SHP77 treated with DMSO at 0.1 percent for 48 hours (cell line): Measurements from ENCODE around the gene RBM38.
A peak's percentile ranks its signal among the peaks of the same experiment; 100 is the strongest.
"Not testable (repeated sequence)": the region's sequence is repeated elsewhere in the genome, so short reads cannot be mapped to it uniquely, and the experiment has no call there.

Experiments used
- DNase-seq: peaks from one replicate; lab custom pipeline; 2025; lab: John Stamatoyannopoulos, UW

RBM38 gene

DNA sequence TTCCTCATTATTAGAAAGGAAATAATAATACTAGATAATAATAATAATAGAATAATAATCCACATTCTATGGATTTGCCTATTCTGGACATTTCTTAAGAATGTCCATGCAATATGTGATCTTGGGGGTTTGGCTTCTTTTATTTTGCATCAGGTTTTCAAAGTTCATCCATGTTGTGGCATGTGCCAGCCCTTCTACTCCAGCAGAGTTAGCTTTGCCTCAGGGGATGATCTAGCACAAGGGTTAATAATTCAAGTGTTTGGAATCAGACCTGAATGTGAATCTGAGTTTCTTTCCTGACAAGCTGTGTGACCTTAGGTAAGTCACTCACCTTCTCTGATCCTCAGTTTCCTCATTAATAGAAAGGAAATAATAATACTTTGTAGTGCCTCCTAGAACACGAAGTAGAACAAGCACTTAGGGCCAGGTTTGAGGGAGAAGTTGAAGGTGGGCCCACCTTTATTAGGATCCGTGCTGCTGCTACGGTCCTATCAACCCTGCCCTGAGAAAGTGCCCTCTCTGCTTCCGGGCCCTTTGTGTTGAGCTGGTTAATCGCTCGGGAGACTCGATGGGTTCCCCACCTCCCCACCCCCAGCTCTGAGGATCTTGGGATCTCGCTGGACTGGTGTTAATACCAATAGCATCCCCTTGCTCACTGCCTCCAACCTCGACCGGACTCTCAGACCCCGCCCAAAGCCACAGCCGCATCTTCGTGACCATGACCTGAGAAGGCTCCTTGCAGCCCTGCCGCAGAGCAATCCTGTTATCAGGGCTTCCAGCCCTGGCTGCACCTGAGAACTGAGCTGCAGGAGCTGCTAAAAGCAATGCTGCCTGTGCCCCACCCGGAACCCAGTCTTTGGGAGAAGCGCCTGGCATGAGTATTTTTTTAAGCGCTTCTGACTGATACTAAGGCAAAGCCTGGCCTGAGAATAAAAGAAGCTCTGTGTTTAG is 26.9 kb downstream of the RBM38 start:
- DNase-seq: no peak

DNA sequence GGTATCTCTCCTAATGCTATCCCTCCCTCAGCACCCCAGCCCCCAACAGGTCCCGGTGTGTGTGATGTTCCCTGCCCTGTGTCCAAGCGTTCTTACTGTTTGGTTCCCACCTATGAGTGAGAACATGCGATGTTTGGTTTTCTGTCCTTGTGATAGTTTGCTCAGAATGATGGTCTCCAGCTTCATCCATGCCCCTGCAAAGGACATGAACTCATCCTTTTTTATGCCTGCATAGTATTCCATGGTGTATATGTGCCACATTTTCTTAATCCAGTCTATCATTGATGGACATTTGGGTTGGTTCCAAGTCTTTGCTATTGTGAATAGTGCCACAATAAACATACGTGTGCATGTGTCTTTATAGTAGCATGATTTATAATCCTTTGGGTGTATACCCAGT is 28.3 kb downstream of the RBM38 start:
- DNase-seq: not testable (repeated sequence)

DNA sequence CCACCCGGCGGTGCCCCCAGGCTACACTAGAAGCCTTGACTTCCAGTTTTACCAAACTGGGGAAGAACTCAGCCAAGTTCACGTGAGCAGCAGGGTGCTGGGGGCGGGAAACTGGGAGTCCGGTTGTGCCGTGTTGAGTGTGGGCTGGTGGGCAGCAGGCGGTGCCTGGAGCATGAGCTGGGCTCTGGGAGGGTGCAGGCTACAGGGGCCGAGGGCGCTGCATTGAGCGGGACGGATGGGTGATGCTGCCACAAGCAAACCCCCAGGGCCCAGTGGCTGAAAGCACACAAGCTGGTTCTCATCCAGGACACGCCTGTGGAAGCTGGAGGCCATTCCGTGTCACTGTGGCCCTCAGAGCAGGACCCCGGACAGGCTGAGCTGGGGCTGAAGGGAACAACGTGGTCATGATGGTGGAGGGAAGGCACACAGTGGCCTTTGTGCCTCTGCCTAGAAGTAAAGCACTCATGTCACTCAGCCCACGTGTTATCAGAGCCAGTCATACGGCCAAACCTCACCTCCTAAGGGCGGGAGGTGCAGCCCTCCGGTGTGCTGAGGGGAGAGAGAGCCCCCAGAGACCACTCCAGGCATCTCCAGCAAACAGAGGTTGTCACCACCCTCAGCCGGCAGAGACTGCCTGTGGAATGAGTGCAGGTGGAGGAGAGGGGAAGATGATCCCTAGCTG is 29.5 kb downstream of the RBM38 start:
- no peak for DNase-seq

DNA sequence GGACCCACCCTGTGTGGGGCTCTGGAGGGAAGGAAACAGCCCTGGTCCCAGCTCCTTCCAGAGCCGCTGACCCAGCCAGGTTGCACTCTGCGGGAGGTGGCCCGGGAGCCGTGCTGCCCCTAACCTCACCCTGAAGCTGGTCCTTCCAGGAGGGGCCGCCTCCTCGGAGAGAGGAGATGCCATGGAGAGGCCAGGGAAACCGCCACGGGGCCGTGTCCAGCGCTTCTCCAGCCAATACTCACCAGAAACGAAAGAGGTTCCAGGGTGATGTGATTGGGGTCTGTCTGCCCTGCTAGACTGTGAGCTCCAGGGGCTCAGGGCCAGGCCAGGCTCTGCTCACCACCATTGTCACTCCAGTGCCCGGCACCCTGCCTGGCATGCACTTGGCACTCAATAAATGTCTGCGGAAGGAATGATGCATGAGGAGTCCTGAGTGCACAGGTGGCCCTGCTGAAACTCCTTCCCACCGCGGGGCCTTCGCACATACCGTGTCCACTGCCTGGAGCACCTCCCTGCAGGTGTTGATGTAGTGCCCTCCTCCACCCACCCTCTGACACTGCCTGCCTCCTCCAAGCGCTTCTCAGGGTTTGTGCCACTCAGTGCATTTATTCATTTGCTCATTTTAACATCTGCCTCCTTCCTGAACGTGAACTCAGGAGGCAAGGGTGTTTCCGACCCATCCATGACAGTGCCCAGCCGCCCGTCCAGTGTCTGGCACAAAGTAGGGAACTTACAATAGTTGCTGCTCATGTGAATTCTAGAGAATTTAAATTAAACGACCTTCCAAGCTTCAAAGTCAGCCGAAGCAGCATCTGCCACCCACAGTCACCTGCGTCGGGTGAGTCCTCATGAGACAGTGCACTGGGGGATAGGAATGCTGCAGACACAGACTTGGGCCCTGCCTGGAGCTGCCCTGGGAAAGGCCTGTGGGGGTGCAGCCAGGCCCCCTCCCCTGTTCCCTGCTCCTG is 30.3 kb downstream of the RBM38 start:
- no peak for DNase-seq

DNA sequence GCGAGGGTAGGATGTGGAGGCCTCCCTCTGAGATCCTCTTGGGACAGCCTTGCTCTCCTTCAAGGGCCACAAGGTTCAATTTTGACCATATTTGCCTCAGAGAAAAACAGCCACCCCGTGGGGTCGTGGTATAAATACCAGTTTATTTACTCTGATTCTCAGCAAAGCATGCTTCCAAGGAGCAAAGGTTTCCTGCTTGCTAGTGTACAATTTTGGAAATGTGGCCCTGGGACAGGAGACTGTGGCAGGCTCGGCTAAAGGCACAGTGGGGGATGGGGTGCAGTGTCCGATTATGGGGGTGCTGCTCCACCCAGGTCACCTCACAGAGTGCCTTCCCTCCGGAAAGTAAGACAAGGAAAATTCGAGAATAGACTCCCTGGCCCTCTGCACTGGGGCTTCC is 31.1 kb downstream of the RBM38 start:
- DNase-seq: no peak

DNA sequence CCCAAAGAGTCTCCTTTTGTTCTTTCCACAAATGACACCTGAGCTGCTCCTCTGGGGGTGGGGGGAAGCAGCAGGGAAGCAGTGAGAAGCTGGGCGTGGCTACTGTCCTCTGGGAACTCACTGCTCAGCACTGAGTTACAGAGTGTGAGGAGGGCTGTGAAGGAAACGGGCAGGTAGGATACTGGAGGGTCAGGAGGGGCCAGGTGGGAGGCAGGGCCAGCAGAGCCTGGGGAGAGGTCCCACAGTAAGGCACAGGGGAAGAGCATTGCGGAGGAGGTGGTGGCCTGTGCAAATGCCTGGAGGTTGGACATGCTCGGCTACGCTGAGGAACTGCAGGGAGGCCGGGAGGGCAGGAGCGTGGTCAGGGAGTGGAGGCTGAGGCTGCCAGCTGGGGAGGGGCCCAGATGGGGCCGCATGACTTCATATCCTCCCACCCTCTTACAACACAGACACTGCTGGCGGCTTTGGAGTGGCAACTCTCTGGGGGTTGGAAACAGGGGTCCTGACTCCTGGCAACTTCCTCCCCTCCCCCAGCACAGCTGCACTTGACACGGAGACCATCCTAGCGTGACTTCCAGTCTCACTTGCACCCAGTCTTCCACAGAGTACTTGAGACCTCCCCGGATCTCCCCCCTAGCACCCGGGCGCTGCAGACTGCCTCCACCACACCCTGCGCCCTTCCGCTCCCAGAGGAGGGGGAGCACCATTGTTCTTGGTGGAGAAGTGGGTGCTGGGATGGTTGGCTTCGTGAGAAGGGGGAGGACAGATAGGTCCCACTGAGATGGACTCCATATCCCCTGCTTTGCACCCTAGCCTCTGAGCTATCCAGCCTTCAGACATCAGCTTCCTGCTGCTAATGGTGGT is 34.2 kb downstream of the RBM38 start:
- DNase-seq: no peak

DNA sequence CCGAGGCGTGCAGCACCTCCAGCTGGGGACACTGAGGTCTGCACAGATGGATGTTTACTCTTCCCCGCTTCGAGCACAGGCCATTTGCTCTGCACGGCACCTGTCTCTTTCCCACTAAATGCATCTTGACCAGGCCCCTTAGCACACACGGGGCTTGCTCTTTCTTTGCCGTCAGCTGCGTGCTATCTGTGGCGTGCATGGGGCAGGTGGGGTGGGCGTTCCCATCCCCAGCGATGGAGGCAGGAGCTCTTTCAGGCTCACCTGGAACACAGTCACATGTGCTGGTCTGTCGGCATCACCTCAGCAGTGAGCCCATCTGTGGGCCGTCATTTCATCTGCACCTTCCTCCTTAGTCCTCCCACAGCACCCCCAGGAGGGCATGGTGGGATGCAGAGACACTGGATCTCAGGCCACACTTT is 35.1 kb downstream of the RBM38 start:
- peak; percentile 49 for DNase-seq

DNA sequence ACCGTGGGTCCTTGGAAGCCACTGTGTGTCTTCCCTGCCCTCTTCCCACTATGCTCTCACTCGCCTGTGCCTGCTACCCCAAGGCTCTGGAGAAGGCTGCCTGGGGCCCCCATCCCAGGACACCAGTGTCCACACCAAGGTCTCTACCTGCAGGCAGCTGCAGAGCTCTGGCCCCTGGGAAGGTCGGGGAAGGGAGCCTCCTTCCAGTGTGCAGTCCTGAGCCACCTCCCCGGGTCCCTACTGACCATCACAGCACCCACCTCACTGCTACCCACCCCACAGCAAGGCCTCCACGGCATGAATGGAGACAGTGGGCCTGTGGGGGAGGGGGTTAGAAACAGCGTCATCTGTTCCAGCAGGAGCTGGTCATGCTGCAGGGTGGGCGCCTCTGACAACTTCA is 35.6 kb downstream of the RBM38 start:
- DNase-seq: no peak

DNA sequence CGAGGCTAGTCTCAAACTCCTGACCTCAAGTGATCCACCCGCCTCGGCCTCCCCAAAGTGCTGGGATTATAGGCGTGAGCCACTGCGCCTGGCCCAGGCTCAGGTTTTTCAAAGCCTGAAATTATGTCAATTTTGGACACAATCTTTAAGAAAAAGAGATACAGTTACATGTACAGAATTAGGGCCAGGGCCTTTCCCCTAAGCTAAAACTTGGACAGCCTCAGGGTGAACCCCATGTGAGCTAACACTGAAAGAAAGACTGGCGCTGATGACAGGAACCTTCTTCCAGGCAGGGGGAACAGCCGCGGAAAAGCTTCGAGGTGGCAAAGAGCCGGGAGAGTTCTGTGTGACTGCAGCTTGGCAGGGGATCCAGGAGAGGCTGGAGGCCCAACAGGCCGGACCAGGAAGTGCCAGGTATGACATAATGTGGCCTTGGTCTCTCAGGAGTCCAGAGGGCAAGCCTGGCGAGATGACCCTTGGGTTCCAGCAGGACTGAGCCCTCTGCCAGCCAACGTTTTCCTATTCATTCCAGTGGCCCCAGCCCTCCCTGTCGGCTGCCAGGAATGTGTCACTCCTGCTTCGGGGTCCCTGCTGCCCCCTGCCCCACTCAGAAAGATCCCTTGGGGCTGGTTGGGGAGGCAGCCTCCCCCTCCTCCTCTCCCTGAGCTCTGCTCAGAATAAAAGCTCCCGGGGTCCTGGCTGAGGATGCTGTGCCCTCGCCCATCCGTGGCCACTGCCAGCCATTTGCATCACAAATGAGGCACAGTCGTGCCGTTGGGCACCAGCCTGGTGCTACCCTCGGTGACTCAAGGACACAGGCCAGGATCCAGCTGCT is 37.3 kb downstream of the RBM38 start:
- no peak for DNase-seq

DNA sequence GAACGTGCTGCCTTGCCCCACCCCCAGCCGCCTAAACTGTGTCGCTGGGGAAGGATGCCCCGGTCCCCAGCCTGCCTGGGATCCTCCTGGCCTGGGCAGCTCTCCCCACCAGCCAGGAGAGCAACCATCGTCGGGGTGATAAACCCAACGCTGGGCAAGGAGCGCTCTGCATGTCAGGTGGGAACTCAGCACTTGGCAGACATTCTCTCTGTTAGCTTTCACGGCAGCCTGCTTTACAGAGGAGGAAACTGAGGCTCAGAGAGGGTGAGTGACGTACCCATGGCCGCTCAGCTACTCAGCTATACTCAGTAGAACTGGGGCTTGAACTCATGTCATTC is 37.9 kb downstream of the RBM38 start:
- no peak for DNase-seq

DNA sequence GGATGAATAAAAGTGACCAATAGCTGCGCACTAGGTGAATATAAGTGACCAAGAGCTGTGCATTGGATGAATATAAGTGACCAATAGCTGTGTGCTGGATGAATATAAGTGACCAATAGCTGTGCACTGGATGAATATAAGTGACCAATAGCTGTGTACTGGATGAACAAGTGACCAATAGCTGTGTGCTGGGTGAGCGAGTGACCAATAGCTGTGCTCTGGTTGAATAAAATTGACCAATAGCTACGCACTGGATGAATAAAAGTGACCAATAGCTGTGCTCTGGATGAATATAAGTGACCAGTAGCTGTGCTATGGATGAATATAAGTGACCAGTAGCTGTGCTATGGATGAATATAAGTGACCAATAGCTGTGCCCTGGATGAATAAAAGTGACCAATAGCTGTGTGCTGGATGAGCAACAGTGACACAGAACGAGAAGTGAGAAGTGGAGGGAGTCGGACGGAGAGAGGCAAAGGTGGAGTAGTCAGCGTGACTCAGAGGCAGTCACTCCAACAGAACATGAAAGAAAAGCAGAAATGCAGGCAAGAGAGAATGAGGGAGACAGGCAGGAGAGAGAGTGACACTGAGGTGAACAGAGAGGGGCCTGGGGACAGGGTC is 38.5 kb downstream of the RBM38 start:
- DNase-seq: no peak

DNA sequence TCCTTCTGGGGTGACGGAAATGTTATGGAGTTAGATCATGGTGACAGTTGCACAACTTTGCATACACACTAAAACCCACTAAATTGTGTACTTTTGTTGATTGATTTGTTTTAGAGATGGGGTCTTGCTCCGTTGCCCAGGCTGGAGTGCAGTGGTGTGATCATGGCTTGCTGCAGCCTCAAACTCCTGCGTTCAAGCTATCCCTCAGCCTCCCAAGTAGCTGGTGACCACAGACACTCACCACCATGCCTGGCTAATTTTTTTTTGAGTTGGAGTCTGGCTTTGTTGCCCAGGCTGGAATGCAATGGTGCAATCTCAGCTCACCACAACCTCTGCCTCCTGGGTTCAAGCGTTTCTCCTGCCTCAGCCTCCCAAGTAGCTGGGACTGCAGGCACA is 39.0 kb downstream of the RBM38 start:
- DNase-seq: not testable (repeated sequence)

DNA sequence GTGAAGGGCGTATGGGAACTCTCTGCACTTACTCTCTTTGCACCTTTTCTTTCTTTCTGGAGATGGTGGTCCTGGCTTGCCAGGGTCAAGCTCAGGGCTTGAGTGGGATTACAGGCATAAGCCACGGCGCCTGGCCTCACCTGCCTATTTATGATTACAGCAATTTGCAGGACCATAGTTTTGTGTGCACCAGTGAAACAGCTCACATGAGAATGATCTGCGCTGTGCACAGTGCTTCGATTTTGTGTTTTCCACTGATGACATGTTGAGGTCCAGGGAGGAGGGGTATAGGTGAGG is 40.3 kb downstream of the RBM38 start:
- no peak for DNase-seq

DNA sequence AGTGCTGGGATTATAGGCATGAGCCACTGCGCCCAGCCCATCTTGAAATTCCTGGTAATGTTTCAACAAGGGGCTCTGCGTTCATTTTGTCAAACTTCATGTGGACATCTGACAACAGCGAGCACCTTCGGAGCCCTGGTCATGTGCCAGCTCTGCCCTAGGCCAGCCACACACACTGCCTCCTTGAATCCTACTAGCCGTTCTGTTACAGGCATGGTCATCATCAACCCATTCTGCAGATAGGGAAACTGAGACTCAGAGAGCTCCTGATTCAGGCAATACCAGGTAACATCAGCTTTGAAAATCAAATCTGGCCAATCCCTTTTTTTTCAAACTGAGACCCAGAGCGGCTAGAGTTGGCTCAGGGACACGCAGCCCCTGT is 41.3 kb downstream of the RBM38 start:
- DNase-seq: no peak

DNA sequence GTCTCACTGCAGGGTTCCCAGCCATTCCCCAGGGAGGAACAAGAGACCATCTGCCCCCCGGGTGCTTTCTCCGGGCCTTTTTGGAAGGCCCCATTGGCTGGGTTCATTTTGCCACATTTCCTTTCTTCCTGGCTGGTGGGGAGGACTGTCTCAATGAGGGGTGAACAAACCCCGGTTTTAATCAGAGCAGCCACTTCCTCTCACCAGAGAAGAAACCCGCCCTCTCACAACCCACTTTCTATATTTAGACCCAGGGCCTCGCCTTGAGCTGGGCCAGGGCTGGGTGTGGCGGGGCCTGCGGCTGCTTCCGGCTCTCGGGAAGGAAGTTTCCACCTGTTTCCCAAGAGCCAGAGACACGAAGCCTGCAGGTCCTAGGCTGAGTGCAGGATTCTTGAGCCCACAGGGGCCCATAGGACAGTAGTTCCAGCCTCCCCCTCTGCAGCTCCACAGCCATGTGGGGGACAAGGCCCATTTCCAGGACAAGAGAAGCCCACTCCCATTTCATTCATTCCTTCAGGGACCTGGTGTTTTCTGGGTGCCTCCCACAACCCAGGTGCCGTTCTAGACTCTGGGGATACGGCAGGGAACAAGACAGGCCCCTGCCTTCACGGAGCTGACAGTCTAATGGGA is 41.8 kb downstream of the RBM38 start:
- DNase-seq: no peak

DNA sequence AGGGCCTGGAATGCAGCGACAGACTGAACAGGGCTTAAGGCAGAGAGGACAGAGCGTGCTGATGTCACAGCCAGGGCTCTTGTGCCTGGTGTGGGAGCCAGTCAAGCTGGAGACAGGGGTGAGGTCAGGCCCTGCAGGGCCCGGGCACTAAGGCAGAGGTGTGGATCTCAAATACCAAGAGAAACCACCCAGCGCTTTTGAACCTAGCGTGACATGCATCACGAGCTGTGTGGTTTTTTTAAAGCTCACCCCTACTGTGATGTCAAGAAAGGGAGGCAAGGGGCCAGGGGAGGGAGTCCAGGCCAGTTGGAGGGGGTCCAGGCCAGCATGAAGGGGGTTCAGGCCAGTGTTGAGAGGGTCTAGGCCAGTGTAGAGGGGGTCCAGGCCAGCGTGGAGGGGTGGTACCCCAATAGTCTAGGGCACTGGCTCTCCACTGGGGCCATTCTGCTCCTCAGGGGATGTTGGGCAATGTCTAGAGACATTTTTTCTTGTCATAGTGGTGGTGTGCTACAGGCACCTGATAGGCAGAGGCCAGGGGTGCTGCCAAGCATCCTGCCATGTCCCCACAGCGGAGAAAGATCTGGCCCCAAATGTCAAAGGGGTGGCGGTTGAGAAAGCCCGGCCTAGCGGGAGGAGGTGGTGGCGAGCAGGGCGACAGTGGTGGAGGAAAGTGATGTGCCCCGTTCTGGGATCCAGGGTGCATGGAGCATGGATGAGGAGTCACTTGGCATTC is 42.6 kb downstream of the RBM38 start:
- DNase-seq: no peak

DNA sequence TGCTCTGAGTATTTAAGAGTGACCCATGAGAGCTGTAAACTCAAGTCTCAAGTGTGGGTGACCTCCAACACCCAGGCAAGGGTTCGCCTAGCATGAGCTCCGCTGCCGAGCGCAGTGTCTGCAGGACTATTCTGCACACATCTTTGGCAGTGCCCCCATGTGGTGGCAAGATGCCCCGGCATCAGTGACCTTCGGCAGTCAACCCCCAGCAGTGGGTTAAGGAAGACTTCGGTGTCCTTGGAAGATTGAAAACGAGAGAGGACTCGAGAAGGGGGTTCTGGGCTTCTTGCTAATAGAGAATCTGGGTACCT is 43.1 kb downstream of the RBM38 start:
- peak; percentile 29 for DNase-seq

DNA sequence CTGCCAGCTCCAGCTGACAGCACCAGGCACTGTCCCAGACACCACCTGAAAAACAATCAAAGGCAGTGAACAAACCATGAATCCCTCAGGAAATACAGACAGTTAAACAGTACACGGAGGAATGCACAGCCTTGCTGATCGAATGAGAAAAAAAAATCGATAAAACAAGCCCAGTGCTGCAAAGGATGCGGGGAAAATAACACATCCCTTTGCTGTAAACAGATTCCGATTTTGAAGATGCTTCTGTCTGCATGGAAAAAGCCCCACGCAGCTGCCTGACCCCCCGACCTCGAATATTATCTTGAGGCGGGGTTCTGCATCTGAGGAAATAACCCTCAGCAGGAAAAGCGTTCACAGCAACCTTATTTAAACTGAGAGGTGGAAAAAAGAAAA is 43.9 kb downstream of the RBM38 start:
- DNase-seq: no peak

DNA sequence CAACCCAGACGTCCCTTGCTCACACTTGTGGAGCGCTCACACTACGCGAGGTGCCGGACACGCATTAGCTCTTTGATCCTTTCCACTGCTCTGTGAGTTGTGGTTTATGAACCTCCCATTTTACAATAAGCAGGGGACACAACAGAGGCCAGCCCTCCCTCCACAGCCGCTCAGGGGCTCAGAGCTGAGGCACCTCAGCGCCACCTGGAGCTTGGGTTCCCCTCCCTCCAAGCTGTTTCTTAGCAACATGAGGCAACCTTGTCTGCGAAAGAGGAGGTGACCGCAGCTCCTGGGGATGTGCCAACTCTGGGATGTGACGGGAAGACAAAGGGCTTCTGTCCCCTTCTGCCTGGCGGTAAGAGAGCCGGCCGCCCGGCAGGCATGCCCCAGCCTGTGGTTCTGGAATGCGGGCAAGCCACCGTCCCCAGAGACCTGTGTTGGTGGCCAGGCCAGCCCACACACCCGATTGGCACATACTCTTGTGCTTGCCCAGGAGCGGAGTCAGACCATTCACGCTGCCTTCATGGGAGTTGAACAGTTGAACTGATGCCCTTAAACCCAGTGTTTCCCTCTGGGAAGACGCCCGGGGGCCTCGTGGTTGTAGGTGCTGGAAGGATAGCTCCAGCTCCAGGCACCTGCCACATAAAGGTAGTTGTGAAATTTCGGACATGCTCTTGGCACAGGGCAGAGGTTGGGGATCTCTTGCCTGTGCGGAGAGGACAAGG is 44.5 kb downstream of the RBM38 start:
- peak; percentile 90 for DNase-seq
